Chondrocyte (in vitro differentiated cells): Measurements from ENCODE around the gene GUCA2A. TPM values are rescaled to one million over a fixed set of nuclear protein-coding genes. Genes with fewer than 3 reads are reported as not detected.

Source experiments
- DNase-seq: peaks from one replicate; pipeline ENCODE4 v3.0.0; 2021; ENCODE audit warnings: mixed read lengths, low spot score
- H3K27ac Mint-ChIP-seq: one replicate; pipeline ENCODE4 v1.8.0; 2021; ENCODE audit warnings: mild to moderate bottlenecking, moderate library complexity, mixed read lengths; ENCODE audit not compliant: unreplicated experiment
- H3K27me3 Mint-ChIP-seq: 2 replicates; pipeline ENCODE4 v1.8.0; 2021; ENCODE audit warnings: low read depth, mixed read lengths
- H3K36me3 Mint-ChIP-seq: 2 replicates; pipeline ENCODE4 v1.8.0; 2021; ENCODE audit warnings: low read depth, mixed read lengths
- H3K4me1 Mint-ChIP-seq: 2 replicates; pipeline ENCODE4 v1.8.0; 2021; ENCODE audit warnings: low read depth, mild to moderate bottlenecking, mixed read lengths
- H3K4me3 Mint-ChIP-seq: one replicate; pipeline ENCODE4 v1.8.0; 2021; ENCODE audit warnings: mild to moderate bottlenecking, moderate library complexity, mixed read lengths; ENCODE audit not compliant: unreplicated experiment
- H3K9me3 Mint-ChIP-seq: 2 replicates; pipeline ENCODE4 v1.8.0; 2021; ENCODE audit warnings: low read depth, mixed read lengths
- total RNA-seq: library from RNA; stranded (reverse); gene quantifications from 3 replicates; pipeline ENCODE4 v1.2.1, GENCODE V29; 2021
- TF ChIP-seq, protein P1 (sequence below): fragments of 200-600 bp; sonication (generic); IDR thresholded peaks from 2 replicates; pipeline ENCODE4 v1.5.0; 2021; ENCODE audit warnings: antibody characterized with exemption, mild to moderate bottlenecking, moderate library complexity

GUCA2A gene
- total RNA-seq, 1 donor from 2014 or later = not detected

DNA sequence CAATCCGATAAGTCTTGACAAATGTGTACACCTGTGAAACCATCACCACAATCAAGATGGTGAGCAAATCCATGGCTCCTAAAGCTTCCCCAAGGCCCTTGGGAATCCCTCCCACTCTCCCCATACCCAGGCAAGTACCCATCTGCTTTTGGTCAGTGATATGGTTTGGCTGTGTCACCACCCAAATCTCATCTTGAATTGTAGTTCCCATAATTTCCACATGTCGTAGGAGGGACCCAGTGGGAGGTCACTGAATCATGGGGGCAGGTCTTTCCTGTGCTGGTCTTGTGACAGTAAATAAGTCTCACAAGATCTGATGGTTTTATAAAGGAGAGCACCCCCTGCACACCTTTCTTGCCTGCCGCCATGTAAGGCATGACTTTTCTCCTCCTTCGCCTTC, 26.0 kb downstream of the GUCA2A start:
- no peak for DNase-seq
- no peaks in the 10 kb centered on the region for H3K36me3 Mint-ChIP-seq
- TF ChIP-seq, protein P1, sequence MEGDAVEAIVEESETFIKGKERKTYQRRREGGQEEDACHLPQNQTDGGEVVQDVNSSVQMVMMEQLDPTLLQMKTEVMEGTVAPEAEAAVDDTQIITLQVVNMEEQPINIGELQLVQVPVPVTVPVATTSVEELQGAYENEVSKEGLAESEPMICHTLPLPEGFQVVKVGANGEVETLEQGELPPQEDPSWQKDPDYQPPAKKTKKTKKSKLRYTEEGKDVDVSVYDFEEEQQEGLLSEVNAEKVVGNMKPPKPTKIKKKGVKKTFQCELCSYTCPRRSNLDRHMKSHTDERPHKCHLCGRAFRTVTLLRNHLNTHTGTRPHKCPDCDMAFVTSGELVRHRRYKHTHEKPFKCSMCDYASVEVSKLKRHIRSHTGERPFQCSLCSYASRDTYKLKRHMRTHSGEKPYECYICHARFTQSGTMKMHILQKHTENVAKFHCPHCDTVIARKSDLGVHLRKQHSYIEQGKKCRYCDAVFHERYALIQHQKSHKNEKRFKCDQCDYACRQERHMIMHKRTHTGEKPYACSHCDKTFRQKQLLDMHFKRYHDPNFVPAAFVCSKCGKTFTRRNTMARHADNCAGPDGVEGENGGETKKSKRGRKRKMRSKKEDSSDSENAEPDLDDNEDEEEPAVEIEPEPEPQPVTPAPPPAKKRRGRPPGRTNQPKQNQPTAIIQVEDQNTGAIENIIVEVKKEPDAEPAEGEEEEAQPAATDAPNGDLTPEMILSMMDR = no peak
- H3K4me3 Mint-ChIP-seq = no peak overlapping the region
- H3K27ac Mint-ChIP-seq = no peak overlapping the region
- no peaks in the 10 kb centered on the region for H3K9me3 Mint-ChIP-seq
- H3K27me3 Mint-ChIP-seq = peaks cover 49% of the 10 kb centered on the region
- no peaks in the 10 kb centered on the region for H3K4me1 Mint-ChIP-seq

DNA sequence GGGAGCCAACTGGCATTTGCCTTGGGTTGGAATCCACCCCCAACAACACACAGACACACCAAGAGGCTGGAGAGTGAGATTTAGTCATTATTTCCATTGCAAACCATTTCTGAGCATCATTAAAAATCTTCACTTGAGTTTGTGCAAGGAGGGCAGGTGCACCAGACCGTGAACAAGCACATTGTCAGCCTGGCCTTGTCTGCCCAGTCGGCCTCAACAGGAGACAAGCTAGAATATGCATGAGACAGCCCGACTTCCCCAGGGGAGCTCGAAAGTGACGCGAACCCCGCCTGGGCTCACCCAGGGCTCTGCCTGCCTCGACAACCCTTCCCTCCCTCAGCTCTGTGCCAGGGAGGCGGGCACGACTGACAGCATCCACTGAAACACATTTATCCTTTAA, 26.8 kb downstream of the GUCA2A start:
- H3K9me3 Mint-ChIP-seq = no peaks in the 10 kb centered on the region
- H3K27ac Mint-ChIP-seq = no peak overlapping the region
- no peak overlapping the region for H3K4me3 Mint-ChIP-seq
- H3K27me3 Mint-ChIP-seq = peaks cover 42% of the 10 kb centered on the region
- H3K36me3 Mint-ChIP-seq = no peaks in the 10 kb centered on the region
- H3K4me1 Mint-ChIP-seq = no peaks in the 10 kb centered on the region
- TF ChIP-seq, protein P1 = no peak
- DNase-seq = no peak

DNA sequence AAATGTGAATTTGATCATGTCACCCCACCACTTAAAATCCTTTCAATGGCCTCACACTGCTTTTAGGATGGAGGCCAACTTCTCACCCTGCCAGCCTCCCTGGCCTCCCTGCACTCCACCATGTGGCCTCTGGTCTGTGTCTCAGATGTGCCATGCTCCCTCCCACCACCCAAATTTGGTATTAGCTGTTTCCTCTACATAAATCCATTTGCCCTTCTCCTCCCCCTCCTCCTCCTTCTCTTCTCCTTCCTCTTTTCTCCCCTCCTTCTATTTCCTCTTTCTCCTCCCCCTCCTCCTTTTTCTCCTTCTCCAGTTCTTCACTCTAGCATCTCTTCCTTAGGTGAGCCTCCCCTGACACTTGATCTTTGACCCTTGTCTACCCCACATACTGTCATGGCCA, 28.1 kb downstream of the GUCA2A start:
- Mint-ChIP-seq H3K4me3 (no peak overlapping the region), H3K9me3 (no peaks in the 10 kb centered on the region), H3K27ac (no peak overlapping the region), H3K27me3 (peaks cover 35% of the 10 kb centered on the region), H3K36me3 (no peaks in the 10 kb centered on the region), H3K4me1 (no peaks in the 10 kb centered on the region)
- DNase-seq = no peak
- TF ChIP-seq, protein P1 = no peak

DNA sequence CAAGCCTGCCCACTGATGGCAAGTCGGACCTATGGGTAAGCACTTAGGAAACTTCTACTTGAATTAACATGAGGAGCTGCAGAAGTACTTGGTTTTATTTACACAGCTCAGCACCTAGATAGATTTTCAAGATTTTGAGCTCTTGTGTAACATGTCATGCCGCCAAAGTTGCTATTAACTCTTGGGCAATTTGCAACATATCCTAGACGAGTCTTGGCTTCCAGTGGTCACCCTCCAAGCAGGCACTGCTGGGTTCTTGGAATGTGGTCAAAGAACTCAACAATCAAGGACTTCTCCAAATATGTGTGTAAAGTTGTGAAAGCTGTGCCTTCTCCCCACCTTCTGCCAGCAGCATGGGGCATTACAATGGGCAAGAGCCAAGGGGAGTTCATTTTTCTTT, 29.1 kb downstream of the GUCA2A start:
- Mint-ChIP-seq H3K36me3 (no peaks in the 10 kb centered on the region), H3K4me1 (no peaks in the 10 kb centered on the region), H3K9me3 (no peaks in the 10 kb centered on the region), H3K27me3 (peaks cover 28% of the 10 kb centered on the region), H3K4me3 (no peak overlapping the region), H3K27ac (no peak overlapping the region)
- TF ChIP-seq, protein P1 = no peak
- no peak for DNase-seq

DNA sequence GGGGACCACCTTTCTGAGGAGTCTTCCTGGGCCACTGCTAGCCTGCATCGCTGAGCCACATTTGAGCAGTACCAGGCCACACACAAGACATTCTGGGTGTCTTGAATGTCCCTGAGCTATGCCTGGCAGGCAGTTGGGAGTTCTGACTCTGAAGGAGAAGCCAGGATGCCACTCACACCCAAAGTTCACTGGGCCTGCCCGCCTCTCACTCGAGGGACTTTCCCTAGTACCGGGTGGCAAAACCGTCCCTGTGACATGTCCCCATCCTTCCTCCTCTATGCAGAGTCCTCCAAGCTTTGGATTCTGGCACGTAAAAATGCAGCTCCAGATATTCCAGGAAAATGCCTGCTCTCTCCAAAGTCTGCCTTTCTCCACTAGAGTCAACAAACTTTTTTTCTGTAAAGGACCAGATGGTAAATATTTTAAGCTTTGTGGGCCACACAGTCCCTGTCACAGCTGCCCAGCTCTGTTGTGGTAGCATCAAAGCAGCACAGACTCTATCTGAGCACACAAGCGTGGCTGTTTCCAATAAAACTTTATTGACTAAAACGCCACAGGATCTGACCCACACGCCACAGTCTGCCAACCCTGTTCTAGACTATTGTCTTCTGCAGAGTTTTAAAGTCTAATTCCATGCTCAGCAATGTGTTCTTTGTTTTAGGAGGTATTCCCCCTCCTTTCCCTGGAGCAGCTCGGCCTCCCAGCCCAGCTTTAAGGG, 30.6 kb downstream of the GUCA2A start:
- H3K9me3 Mint-ChIP-seq = no peaks in the 10 kb centered on the region
- H3K27me3 Mint-ChIP-seq = peaks cover 31% of the 10 kb centered on the region
- no peaks in the 10 kb centered on the region for H3K4me1 Mint-ChIP-seq
- TF ChIP-seq, protein P1 = no peak
- H3K4me3 Mint-ChIP-seq = no peak overlapping the region
- H3K36me3 Mint-ChIP-seq = no peaks in the 10 kb centered on the region
- DNase-seq = no peak
- no peak overlapping the region for H3K27ac Mint-ChIP-seq
